Measurements from ENCODE around the gene PEAK3.
A peak's percentile ranks its signal among the peaks of the same experiment; 100 is the strongest.

Gene PEAK3

DNA sequence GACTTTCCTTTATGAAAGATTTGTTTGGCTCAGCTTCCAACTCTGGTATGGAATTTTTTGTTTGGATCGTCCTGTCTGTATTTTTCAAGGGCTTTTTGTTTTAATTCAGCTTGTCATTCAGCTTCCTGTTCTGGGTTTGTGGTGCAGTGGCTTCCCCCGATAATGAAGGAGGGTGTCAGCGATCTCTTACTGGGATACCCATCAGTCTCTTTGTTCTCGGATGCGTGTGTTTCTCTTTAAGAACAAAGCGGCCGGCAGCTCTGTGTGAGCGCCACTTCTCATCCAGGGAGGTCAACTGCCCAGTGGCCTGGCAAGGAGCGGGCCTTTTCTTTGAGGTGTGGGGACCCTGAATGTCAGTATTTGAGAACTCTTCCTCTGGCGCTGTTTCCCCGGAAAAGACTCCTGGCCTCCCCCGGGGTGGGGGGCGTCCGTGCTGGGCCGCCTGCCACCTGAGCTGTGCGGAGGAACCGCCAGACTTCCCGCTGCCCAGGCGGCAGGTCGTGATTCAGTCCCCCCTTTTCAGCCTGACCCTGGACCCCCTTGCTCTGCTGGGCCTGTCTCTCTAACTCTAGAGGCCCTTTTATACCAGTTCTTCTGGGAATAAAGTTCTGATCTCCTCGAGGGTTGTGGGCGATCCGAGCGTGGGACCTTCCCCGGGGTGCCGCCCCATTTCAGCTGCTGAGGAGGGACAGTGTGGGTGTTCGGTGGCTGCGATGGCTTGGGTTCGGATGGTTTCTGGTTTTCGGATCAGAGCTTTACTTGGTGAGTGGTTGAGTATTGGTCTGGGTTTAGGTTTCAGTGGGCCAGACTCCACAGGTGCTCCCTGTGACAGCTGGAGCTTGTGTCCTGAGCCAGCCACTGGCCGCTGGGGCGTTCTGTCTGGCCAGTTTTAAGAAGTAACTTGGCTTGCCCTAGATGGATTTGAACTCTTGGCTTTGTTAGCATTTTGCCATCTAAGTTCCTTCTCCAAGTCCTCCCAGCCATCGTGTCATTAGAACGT lies 41.9 kb downstream of the PEAK3 start:
- Histone ChIP-seq H3K9me3 (ENCODE audit: control insufficient read depth, insufficient read depth, low read depth, low read length) (no peaks in the 10 kb centered on the region), H3K27ac (ENCODE audit: low read depth, low read length) (peak overlapping the region; percentile 29), H3K4me3 (ENCODE audit: low read depth, low read length) (peak overlapping the region; percentile 57), H3K27me3 (ENCODE audit: control insufficient read depth, insufficient read depth, low read length) (no peaks in the 10 kb centered on the region), H3K36me3 (ENCODE audit: control insufficient read depth, insufficient read depth, low read length) (peaks cover 53% of the 10 kb centered on the region), H3K4me1 (ENCODE audit: control insufficient read depth, insufficient read depth, low read length) (peaks cover 32% of the 10 kb centered on the region), H3K9ac (ENCODE audit: low read length) (peak overlapping the region; percentile 54)

DNA sequence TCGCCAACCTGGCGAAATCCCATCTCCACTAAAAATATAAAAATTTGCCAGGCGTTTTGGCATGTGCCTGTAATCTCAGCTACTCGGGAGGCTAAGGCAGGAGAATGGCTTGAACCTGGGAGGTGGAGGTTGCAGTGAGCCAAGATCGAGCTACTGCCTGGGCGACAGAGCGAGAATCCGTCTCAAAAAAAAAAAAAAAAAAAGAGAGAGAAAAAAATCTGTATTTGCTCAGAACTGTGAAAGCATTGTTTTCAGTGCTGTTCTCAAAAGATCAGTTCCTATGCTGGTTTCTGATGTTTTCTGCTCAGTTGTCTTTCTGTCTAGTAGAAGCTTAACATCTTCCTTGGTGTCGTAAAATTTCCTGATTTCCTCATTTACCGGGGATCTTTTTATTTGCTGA lies 42.8 kb downstream of the PEAK3 start:
- peak overlapping the region; percentile 29; the same call in 1 of the 2 replicates for H3K27ac ChIP-seq (ENCODE audit: low read depth, low read length)
- no peaks in the 10 kb centered on the region for H3K9me3 ChIP-seq (ENCODE audit: control insufficient read depth, insufficient read depth, low read depth, low read length)
- peaks cover 34% of the 10 kb centered on the region for H3K4me1 ChIP-seq (ENCODE audit: control insufficient read depth, insufficient read depth, low read length)
- no peaks in the 10 kb centered on the region for H3K27me3 ChIP-seq (ENCODE audit: control insufficient read depth, insufficient read depth, low read length)
- H3K9ac ChIP-seq (ENCODE audit: low read length), result peak overlapping the region; percentile 45
- H3K4me3 ChIP-seq (ENCODE audit: low read depth, low read length), result peak overlapping the region; percentile 57
- H3K36me3 ChIP-seq (ENCODE audit: control insufficient read depth, insufficient read depth, low read length), result peaks cover 46% of the 10 kb centered on the region

DNA sequence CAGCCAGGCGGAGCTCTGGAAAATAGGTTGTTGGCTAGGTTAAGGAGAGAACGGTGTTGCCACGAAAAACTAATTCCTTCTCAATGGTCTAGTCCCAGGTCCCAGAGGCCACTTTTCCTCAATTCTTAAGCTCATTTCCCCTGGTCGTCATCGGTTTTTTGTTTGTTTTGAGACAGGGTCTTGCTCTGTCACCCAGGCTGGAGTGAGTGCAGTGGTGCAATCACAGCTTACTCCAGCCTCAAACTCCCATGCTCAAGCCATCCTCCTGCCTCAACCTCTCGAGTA lies 44.2 kb downstream of the PEAK3 start:
- peak overlapping the region; percentile 89 for H3K4me3 ChIP-seq (ENCODE audit: low read depth, low read length)
- H3K27ac ChIP-seq (ENCODE audit: low read depth, low read length), result no peak overlapping the region
- peaks cover 46% of the 10 kb centered on the region for H3K36me3 ChIP-seq (ENCODE audit: control insufficient read depth, insufficient read depth, low read length)
- H3K4me1 ChIP-seq (ENCODE audit: control insufficient read depth, insufficient read depth, low read length), result peaks cover 34% of the 10 kb centered on the region
- no peaks in the 10 kb centered on the region for H3K9me3 ChIP-seq (ENCODE audit: control insufficient read depth, insufficient read depth, low read depth, low read length)
- H3K27me3 ChIP-seq (ENCODE audit: control insufficient read depth, insufficient read depth, low read length), result no peaks in the 10 kb centered on the region
- H3K9ac ChIP-seq (ENCODE audit: low read length), result peak overlapping the region; percentile 98

DNA sequence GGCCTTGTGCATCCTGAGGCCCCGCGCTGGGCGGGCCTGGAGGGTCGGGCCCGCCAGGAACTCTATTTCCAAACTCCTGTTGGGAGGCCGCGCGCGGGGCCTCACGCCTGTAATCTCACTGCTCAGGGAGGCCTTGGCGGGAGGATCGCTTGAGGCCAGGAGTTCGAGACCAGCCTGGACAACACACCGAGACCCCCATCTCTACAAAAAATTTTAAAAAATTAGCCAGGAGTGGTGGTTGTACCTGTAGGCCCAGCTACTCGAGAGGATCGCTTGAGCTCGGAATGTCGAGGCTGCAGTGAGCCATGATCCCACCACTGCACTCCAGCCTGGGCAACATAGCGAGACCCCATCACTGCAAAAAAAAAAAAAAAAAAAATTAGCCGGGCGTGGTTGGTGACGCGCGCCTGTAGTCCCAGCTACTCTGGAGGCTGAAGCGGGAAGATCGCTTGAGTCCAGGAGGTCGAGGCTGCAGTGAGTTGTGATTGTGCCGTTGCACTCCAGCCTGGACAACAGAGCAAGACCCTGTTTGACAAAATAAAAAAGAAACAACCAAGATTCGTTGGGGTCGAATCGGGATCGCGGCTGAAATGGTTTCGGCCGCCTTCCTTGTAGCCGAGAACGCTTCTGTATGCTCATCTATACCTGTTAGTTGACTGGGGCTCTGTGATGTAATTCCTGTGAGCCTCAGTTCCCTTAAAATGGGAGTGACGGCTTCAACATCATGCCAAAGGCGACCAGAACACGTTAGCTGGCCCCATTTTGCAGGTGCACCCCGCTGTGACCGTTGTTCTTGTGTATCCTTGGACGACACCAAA lies 44.7 kb downstream of the PEAK3 start:
- Histone ChIP-seq H3K4me3 (ENCODE audit: low read depth, low read length) (peak overlapping the region; percentile 89), H3K27me3 (ENCODE audit: control insufficient read depth, insufficient read depth, low read length) (no peaks in the 10 kb centered on the region), H3K27ac (ENCODE audit: low read depth, low read length) (peak overlapping the region; percentile 97), H3K4me1 (ENCODE audit: control insufficient read depth, insufficient read depth, low read length) (peaks cover 34% of the 10 kb centered on the region), H3K9me3 (ENCODE audit: control insufficient read depth, insufficient read depth, low read depth, low read length) (no peaks in the 10 kb centered on the region), H3K9ac (ENCODE audit: low read length) (peak overlapping the region; percentile 98), H3K36me3 (ENCODE audit: control insufficient read depth, insufficient read depth, low read length) (peaks cover 46% of the 10 kb centered on the region)

DNA sequence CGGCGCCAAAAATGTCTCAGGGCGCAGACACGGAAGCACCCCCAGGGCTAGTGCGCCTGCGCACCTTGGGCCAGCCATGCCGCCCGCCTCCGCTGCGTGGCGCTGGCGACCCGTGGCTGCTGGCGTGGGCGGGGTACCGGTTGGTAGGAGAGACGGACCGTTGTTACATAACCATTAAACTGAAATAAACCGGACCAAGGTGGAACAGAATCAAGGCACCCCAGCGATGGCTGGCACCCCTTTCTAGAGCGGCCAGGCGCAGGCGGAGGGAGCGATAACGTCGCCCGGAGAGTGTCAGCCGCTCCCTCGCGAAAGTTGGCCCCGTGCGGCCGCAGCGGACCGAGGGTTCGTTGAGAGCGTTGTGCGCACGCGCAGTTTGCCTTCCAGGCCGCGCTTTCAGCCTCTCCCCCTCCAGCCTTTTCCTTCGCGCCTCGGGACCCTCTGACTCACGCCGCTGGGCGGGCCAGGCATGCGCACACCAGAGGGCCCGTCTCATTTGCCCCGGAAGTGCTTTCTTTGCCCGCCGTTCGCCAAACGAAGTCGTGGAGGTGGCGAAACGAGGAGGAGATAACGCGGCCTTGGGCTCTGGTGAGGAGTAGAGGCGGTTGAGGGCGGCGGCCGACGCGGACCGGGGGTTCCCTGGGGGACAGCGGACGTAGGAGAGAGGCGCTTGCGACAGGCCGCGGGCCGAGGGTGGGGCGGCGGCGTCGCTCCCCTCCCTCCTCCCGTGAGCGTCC lies 45.5 kb downstream of the PEAK3 start, which contains the start of the genes PLEKHJ1 and SF3A2:
PLEKHJ1 (minus strand) TSS at position 16 of the 737 bp plus-strand sequence. CDS start 81 bp downstream, outside the sequence.
SF3A2 (plus strand) TSS at position 511 of the 737 bp plus-strand sequence. CDS start 6,595 bp downstream, outside the sequence.
- peak within 1 kb of the TSS; percentile 89 for H3K4me3 ChIP-seq (ENCODE audit: low read depth, low read length)
- H3K27ac ChIP-seq (ENCODE audit: low read depth, low read length), result peak within 1 kb of the TSS; percentile 97
- no peaks in the 10 kb centered on the region for H3K9me3 ChIP-seq (ENCODE audit: control insufficient read depth, insufficient read depth, low read depth, low read length)
- H3K27me3 ChIP-seq (ENCODE audit: control insufficient read depth, insufficient read depth, low read length), result no peaks in the 10 kb centered on the region
- peaks cover 39% of the 10 kb centered on the region for H3K36me3 ChIP-seq (ENCODE audit: control insufficient read depth, insufficient read depth, low read length)
- H3K9ac ChIP-seq (ENCODE audit: low read length), result peak within 1 kb of the TSS; percentile 98
- peaks cover 32% of the 10 kb centered on the region for H3K4me1 ChIP-seq (ENCODE audit: control insufficient read depth, insufficient read depth, low read length)

DNA sequence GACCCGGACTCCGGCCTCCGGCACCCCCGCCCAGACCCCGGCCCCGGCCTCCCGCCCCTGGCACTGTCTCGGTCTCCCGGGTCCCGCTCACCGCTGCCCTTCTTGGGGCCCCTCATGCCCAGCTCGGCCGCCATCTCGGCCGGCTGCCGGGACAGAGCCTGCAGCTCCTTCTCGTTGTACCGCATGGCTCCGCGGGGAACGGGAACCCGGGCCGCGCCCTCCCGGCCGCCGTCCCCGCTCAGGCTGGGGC lies 46.0 kb downstream of the PEAK3 start:
- Histone ChIP-seq H3K4me1 (ENCODE audit: control insufficient read depth, insufficient read depth, low read length) (peaks cover 29% of the 10 kb centered on the region), H3K4me3 (ENCODE audit: low read depth, low read length) (peak overlapping the region; percentile 89), H3K27me3 (ENCODE audit: control insufficient read depth, insufficient read depth, low read length) (no peaks in the 10 kb centered on the region), H3K27ac (ENCODE audit: low read depth, low read length) (peak overlapping the region; percentile 97; the same call in 1 of the 2 replicates), H3K9ac (ENCODE audit: low read length) (peak overlapping the region; percentile 98), H3K36me3 (ENCODE audit: control insufficient read depth, insufficient read depth, low read length) (peaks cover 36% of the 10 kb centered on the region), H3K9me3 (ENCODE audit: control insufficient read depth, insufficient read depth, low read depth, low read length) (no peaks in the 10 kb centered on the region)

DNA sequence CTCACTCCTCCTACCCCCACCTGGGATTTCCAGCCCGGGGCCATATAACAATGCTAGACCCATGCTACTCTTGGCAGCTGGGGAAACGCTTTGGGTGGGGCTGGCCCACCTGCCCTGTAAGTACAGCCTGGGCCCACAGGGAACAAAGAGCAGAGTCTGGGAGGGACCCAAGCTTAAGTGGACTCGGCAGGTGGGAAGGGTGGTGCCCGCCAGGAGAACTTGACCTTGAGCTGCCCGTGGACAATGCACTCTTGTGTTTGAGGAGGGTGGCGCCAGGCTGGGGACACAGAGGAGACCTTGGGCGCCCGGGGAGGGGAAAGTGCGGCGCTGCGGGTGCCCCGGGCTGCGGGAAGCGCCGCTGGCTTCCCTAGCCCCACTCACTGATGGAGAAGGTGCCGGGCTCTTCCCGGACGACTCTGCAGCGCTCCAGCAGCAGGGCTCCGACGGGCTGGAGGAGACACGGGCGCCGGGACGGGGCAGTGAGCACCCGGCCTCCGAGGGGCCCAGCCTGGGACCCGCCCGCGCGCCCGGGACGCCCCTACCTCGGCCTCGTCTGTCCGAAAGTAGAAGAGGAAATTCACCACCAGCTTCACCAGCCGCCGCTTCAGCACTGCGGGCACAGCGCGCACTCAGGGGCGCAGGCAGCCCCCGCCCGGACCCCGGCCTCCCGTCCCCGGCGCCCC lies 46.5 kb downstream of the PEAK3 start:
- H3K4me1 ChIP-seq (ENCODE audit: control insufficient read depth, insufficient read depth, low read length), result peaks cover 25% of the 10 kb centered on the region
- H3K4me3 ChIP-seq (ENCODE audit: low read depth, low read length), result peak overlapping the region; percentile 89
- H3K36me3 ChIP-seq (ENCODE audit: control insufficient read depth, insufficient read depth, low read length), result peaks cover 31% of the 10 kb centered on the region
- H3K27me3 ChIP-seq (ENCODE audit: control insufficient read depth, insufficient read depth, low read length), result no peaks in the 10 kb centered on the region
- peak overlapping the region; percentile 83 for H3K9ac ChIP-seq (ENCODE audit: low read length)
- peak overlapping the region; percentile 97; the same call in 1 of the 2 replicates for H3K27ac ChIP-seq (ENCODE audit: low read depth, low read length)
- no peaks in the 10 kb centered on the region for H3K9me3 ChIP-seq (ENCODE audit: control insufficient read depth, insufficient read depth, low read depth, low read length)

DNA sequence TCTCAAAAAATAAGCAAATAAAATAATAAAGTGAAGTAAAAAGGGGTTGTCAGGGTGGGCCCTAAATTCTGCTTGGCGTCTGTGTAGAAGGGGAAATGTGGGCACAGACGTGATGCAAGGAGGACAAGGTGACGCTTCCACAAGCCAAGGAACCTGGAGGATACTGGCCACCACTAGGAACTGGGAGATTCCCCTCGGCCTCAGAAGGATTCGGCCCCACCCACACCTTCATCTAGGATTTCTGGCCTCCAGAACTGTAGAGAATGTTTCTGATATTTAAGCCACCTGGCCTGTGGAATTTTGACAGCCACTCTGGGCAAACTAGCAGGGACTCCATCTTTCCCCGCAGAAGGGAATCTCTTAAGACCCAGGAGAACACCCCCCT lies 47.0 kb downstream of the PEAK3 start:
- H3K27ac ChIP-seq (ENCODE audit: low read depth, low read length), result peak overlapping the region; percentile 97; the same call in 1 of the 2 replicates
- H3K36me3 ChIP-seq (ENCODE audit: control insufficient read depth, insufficient read depth, low read length), result peaks cover 36% of the 10 kb centered on the region
- peak overlapping the region; percentile 83 for H3K9ac ChIP-seq (ENCODE audit: low read length)
- peaks cover 19% of the 10 kb centered on the region for H3K4me1 ChIP-seq (ENCODE audit: control insufficient read depth, insufficient read depth, low read length)
- H3K9me3 ChIP-seq (ENCODE audit: control insufficient read depth, insufficient read depth, low read depth, low read length), result no peaks in the 10 kb centered on the region
- peak overlapping the region; percentile 89 for H3K4me3 ChIP-seq (ENCODE audit: low read depth, low read length)
- no peaks in the 10 kb centered on the region for H3K27me3 ChIP-seq (ENCODE audit: control insufficient read depth, insufficient read depth, low read length)

DNA sequence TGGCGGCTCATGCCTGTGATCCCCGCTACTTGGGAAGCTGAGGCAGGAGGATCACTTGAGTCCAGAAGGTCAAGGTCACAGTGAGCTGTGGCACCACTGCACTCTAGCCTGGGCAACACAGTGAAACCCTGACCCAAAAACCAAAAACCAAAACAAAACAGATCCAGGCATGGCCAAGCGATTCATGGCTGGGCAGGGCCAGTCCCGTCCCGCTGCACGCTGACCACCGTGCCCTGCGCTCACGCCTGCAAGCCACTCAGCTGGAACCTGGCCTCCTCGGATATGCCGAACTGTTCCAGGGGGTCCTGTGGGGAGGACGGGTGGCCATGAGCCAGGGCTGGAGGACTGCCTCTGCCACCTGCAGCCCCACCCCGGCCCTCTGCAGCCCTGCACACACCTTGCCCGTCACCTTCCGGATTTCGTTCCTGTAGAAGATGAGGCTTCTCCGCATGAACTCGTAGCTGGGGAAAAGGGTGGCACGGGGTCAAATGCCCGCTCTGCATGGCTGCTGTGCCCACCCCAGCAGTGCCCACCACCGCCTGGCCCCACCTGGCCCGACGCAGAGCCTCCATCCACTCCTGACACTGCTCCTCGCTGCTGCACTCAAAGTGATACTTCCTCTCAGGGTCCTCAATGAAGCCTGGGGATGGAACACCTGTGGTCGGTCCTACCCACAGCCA lies 48.2 kb downstream of the PEAK3 start:
- Histone ChIP-seq H3K27me3 (ENCODE audit: control insufficient read depth, insufficient read depth, low read length) (no peaks in the 10 kb centered on the region), H3K4me3 (ENCODE audit: low read depth, low read length) (no peak overlapping the region), H3K27ac (ENCODE audit: low read depth, low read length) (no peak overlapping the region), H3K9ac (ENCODE audit: low read length) (no peak overlapping the region), H3K4me1 (ENCODE audit: control insufficient read depth, insufficient read depth, low read length) (peaks cover 11% of the 10 kb centered on the region), H3K36me3 (ENCODE audit: control insufficient read depth, insufficient read depth, low read length) (peaks cover 48% of the 10 kb centered on the region), H3K9me3 (ENCODE audit: control insufficient read depth, insufficient read depth, low read depth, low read length) (no peaks in the 10 kb centered on the region)
